Stimulated activated CD4-positive, alpha-beta T cell treated with anti-CD3 and anti-CD28 coated beads, Interleukin-12 subunit alpha, Interleukin-12 subunit beta, amount 100 ng/mL, for 4 hours (primary cell): ENCODE data around the gene CEACAM3.
"Not testable (repeated sequence)": the region's sequence is repeated elsewhere in the genome, so short reads cannot be mapped to it uniquely, and the experiment has no call there.

Experiments
- DNase-seq: peaks from one replicate; pipeline ENCODE4 v3.0.0-alpha.2; 2020

Gene CEACAM3

DNA sequence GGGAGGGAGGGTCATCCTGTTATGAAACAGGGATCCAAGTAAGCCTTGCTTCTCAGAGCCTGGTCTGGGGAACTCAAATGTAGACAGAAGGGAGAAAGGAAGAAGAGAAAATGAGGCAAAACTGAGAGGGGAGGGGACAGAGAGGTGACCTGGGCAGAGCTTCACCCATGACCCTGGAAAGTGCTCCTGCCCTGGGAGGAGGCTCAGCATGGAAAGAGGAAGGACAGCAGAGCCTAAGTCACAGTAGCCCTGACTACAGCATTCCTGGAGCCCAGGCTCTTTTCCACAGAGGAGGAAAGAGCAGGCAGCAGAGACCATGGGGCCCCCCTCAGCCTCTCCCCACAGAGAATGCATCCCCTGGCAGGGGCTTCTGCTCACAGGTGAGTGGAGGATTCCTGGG lies at the start of gene CEACAM3:
Gene CEACAM3 (plus strand): TSS at position 226 of the 400 bp plus-strand sequence. CDS start 91 bp downstream, at position 317.
- DNase-seq = no peak

DNA sequence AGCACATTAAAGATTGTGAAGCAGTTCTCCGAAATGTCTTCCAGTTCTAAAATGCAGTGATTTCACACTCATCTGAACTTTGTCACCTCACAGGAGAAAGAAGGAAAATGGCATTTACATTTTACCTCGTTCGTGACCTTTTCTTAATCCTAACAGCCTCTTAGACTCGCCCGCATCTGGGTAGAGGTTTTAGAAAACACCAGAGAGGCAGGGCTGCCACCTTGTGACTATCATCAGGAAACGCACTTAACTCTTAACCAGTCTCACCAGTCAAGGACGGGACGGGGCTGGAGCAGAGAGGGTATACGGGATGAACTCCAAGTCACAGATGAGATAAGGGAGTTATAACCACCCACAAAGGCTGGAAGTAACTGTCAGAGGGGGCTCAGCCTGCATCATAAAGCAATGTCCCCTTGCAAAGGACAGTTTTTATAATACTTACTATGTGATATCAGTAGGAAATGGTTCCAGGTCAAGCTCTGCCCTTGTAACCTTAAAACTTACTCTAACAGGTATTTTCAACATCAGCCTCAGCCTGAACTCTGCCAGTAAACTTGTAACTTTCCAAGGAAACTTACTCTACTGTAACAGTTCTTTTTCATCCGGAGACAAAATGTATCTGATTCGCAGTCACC lies 49.7 kb upstream of the CEACAM3 start:
- peak; percentile 40 for DNase-seq

DNA sequence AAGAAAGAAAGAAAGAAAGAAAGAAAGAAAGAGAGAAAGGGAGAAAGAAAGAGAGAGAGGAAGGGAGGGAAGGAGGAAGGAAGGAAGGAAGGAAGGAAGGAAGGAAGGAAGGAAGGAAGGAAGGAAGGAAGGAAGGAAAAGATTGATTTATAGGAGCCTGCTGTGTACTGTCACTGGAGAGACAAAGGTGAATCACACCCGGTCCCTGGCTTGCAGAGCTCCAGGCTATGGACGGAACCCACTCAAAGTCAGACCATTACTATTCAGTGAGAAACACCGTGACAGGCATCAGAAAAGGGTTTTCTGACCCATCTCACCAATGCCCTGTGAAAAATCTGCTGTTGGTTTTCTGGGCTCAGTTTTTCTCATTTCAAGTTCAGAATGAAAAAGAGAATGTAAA lies 48.4 kb upstream of the CEACAM3 start:
- DNase-seq = no peak

DNA sequence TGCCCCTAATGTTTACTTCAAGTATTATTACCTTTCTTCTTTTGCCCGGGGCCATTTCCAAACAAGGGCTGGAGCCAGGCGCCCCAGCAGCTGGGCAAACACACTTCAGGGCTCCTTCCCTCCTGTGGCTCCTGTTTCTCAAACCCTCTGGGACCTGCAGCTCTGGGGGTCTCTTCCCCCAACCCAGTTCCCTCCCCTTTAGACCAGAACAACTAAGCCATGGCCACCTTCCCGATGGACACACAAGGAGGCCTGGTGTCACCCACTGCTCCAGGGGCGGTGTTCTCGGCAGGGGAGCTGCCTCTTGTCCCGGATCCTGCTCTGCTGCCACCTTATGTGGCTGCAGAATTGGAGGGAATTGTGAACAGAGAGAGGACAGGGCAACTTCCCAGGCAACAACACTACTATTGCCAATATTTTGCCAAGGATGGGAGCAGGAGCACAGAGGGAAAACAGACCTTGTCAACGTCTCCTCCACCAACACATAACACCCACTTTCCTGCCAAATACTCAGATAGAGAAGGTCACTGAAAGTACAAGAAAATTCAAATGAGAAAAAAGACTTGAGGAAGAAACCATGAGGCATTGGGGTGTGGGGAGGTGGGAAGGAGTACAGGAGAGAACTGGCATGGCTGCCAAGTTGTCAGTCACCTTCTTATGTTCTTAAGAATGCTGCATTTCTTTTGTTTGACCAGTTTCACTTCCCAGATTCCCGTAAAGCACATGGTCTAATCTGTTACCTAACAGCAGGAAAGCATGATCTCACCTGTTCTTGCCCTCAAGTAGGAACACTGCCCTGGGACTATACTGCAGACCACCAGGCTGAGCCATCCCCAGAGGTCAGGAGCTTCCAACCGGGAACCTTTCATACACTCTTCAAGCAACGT lies 45.9 kb upstream of the CEACAM3 start:
- not testable (repeated sequence) for DNase-seq

DNA sequence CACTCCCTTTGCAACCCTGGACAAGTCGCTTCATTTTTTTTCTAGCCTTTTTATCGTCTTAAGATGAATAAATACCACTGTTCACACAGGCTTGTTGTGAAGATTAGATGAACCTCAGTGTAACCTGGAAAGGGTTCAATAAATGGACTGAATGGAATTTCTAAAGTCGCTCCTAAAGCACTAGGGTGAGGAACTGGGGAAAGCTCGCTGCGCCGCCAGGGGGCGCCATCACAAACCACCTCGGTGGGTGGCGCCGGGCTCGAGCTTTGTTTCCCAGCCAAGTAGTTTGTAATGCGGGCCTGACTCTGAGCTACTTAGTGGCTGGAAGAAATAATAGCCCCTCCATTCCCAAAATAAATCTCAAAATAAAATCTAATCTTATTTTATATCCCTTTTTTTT lies 43.2 kb upstream of the CEACAM3 start:
- peak; percentile 81 for DNase-seq

DNA sequence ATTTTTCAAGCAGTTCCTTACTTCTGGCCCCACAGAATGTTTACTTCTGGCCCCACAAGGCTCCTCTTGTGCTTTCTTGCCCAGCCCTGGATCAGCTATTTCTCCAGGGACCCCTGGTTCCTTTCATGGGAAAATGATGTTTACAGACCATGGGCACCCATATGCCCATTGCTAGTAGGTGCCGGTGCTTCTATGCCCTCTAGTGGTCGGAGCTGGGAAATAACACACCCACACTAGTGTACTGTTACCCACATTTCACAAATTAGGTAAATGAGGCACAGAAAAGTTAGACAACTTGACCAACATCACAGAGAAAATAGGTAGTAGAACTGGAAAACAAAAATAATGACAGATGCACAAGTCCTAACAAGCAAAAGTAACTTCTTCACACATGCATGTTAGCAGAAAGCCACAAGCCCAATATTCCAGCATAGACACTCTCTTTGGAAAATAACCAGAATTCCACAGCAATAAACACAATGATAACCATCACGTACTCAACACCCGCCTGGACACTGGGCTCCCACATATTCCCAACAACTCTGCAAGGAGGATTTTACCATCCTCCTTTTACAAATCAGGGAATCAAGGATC lies 42.4 kb upstream of the CEACAM3 start:
- DNase-seq = peak; percentile 68

DNA sequence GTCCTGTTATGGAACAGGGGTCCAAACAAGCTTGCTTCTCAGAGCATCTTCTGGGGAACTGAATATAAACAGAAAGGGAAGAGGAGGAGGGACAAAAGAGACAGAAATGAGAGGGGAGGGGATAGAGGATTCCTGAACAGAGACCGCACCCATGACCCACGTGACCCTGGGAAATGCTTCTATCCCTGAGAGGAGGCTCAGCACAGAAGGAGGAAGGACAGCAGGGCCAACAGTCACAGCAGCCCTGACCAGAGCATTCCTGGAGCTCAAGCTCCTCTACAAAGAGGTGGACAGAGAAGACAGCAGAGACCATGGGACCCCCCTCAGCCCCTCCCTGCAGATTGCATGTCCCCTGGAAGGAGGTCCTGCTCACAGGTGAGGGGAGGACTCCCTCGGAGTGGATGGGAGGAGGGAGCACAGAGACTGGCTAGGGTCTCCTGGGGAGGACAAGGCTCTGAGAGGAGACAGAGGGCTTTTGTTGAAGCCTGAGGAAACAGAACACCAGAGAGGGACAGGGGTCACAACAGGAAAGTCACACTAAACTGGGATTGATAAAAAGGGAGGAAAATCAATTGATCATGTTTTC lies 41.0 kb upstream of the CEACAM3 start, which contains the start of gene CEACAM6:
Gene CEACAM6 (plus strand): TSS at position 203 of the 586 bp plus-strand sequence. CDS start 109 bp downstream, at position 312.
- DNase-seq = no peak

DNA sequence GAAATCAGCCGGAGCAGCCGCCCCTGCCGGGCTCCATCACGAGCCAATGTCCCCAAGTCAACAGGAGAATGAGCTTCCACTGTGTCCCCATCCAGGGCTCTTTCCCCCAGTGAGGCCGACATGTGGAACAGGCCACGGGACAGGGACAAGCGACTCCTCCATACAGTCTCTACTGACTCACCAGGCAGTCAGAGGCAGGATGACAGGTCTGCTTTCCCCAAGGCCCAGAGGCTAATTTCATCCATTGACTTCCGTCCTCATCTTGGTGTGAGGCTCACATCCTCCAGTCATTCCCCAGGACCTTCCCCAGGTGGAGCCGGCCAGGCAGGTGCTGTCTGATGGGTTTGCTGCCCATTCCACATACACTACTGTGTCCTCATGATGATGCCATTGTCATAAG lies 37.5 kb upstream of the CEACAM3 start:
- DNase-seq = no peak

DNA sequence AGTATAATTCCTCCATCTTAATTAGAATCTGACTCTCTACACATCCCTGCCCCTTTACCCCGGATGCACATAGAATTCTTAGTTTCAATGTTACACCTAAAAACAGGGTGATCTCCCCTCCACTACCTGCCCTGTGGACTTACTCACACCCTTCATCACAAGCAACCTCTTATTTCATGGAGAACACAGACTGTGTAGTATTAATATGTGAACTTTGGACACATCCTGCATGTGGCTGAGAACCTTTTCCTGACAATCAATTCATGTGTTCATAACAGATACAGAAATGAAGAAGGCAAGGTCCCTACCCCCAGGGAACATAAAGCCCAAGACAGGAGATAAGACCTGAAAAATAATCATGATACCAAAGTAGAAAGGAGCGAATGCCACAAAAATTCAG lies 29.3 kb upstream of the CEACAM3 start:
- no peak for DNase-seq

DNA sequence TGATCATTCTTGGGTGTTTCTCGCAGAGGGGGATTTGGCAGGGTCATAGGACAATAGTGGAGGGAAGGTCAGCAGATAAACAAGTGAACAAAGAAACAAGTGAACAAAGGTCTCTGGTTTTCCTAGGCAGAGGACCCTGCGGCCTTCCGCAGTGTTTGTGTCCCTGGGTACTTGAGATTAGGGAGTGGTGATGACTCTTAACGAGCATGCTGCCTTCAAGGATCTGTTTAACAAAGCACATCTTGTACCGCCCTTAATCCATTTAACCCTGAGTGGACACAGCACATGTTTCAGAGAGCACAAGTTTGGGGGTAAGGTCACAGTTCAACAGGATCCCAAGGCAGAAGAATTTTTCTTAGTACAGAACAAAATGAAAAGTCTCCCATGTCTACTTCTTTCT lies 28.3 kb upstream of the CEACAM3 start:
- not testable (repeated sequence) for DNase-seq

DNA sequence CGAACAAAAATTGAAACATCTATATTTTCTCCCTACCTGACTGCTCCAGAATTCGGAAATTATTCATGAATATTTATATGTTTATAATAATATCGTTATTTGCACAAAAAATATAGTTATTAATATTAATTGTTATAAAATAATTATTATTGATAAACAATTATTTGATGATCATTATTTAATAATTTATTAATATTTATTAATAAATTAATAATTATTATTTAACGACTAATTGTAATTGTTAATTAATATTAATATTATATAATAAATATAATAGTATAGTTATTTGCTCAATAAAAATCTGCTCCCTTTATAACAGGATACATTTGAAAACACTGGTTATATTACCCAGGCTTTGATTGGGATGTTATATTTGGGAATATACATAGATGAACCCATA lies 26.8 kb upstream of the CEACAM3 start:
- DNase-seq = no peak

DNA sequence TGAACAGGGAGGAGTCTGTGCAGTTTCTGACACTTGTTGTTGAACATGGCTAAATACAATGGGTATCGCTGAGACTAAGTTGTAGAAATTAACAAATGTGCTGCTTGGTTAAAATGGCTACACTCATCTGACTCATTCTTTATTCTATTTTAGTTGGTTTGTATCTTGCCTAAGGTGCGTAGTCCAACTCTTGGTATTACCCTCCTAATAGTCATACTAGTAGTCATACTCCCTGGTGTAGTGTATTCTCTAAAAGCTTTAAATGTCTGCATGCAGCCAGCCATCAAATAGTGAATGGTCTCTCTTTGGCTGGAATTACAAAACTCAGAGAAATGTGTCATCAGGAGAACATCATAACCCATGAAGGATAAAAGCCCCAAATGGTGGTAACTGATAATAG lies 25.0 kb upstream of the CEACAM3 start:
- DNase-seq = no peak

DNA sequence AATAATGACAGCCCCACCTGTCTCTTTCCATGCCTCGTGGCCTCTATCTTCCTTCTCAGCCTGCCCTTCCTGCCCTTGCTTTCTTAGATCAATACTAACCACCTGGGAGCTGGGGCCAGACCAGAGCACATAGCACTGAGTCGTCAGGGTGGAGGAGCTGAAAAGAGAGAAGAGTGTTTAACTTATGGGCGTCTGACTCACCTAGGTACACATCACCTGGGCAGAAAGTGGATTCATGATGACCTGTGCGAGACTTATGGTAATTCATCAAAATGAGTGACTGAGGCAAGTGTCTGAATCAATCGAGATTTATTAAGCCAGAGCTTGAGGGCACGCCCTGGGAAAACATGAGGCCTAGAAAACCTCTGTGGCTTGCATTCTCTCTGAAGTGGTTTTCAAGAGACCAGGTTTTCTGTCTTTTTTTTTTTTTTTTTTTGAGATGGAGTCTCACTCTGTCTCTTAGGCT lies 21.8 kb upstream of the CEACAM3 start:
- DNase-seq = peak; percentile 19

DNA sequence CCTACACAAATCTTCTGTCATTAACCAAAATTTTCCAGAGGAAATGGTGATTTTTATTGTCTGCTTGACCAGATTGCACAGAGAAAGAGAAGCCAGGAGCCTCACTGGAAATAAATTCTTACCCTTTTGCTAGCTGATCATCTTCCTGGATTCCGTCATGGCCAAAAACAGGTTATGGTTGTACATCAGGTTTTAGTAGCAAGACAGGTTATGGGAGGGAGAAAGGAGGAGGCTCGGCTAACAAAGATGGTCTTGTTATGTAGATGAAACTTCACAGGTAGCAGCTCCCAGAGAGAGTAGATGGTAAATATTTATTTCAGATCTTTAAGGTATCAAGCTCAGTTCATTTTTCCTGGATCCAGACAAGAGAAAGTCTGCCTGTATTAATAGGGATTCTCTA lies 19.7 kb upstream of the CEACAM3 start:
- no peak for DNase-seq

DNA sequence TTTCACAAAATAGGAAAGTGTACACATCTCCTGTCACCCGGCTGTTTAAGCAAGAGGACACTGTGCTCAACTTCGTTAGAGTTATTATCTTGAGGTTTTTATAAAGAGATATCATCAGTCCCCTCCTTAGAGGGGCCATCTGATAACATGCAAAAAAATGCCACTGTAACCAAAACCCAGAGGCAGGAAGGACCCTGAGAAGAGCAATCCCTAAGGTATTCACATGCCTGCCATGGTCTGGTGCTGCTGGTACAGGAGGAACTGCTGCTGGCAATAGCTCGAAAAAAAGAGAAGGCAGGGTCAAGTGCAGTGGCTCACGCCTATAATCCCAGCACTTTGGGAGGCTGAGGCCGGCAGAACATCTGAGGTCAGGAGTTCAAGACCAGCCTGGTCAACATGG lies 12.8 kb upstream of the CEACAM3 start:
- DNase-seq = no peak

DNA sequence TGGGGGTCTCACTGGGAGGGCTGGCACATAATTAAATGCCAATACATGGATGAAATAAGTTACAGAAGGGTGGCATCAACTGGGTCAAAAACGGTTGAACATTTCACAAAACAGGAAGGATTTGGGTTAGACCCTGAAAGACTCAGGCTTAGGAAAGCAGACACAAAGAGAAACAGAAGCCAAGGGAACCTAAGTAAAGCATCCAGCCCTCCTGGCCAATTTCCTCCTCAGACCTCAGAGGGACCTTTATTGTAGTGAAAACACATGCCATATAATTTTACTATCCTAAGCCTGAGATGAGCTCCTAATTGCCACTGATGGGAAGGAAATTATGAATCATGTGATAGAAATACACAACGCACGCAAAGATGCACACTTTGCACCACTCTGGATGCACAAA lies 12.1 kb upstream of the CEACAM3 start:
- DNase-seq = no peak

DNA sequence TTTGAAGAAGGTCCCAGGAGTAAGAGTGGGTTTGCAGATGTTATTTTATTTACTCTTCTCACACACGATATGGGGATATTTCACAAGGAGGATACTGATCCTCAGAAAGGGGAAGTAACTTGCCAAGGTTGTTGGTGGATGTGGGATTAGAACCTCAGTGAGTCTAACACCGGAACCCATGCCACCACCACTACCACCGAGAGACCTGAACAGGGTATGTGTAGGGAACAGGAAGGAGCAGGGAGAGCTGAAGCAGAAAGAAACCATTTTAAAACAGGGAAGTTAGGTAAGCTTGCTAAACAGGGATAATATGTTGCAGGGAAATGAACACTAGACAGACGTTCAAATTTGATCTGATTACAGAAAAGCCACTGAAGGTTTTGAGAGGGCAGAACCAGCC lies 11.6 kb upstream of the CEACAM3 start:
- no peak for DNase-seq

DNA sequence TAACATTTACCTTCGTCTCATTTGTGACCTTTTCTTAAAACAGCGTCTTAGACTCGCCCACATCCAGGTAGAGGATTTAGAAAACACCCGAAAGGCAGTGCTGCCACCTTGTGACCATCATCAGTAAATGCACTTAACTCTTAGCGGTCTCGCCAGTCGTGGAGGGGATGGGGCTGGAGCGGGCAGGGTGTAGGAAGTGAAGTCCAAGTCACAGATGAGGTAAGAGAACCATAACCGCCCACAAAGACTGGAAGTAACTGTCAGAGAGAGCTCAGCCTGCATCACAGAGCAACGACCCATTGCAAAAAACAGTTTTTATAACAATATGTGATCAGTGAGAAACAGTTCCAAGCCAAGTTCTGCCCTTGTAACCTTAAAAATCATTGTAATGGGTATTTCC lies 10.7 kb upstream of the CEACAM3 start:
- DNase-seq = peak; percentile 55

DNA sequence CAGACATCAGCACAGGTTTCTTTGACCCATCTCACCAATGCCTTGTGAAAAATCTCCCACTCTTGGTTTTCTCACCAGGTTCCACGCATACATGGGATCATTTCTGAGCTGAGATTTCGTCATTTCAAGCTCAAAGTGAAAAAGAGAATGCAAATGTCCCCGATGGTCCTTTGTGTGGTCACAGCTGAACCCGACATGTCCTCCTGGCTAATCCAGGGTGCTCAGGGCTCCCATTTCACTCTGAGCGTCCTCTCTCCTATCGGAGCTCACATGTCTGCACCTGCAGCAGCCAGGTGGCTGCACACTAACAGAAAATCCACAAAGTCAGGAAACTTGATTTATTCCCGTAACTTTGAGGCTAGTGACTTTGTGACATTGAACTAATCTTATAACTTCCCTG lies 9.3 kb upstream of the CEACAM3 start:
- DNase-seq = no peak

DNA sequence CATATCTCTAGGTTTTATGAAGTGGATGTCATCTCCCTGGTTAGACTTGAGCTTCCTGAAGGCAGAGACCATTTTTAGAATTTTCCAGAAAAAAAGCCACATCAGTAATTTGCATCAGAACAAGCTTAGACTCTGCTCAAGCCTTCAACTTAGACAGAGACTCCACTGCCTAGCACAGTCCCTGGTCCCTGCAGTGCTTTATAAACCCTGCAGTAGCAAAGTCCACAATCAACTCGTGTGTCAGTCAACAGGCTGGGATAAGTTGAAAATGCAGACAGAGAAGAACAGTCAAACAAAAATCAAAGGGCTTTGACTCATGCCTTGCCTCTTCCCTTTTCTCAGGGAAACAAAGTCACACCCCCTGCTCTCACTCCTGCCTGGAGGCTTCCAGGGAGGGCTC lies 7.9 kb upstream of the CEACAM3 start:
- not testable (repeated sequence) for DNase-seq

DNA sequence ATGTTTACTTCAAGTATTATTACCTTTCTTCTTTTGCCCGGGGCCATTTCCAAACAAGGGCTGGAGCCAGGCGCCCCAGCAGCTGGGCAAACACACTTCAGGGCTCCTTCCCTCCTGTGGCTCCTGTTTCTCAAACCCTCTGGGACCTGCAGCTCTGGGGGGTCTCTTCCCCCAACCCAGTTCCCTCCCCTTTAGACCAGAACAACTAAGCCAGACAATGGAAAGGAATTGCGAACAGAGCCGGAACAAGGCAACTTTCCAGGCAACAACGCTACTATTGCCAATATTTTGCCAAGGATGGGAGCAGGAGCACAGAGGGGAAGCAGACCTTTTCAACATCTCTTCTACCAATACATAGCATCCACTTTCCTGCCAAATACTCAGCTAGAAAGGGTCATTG lies 7.3 kb upstream of the CEACAM3 start:
- not testable (repeated sequence) for DNase-seq

DNA sequence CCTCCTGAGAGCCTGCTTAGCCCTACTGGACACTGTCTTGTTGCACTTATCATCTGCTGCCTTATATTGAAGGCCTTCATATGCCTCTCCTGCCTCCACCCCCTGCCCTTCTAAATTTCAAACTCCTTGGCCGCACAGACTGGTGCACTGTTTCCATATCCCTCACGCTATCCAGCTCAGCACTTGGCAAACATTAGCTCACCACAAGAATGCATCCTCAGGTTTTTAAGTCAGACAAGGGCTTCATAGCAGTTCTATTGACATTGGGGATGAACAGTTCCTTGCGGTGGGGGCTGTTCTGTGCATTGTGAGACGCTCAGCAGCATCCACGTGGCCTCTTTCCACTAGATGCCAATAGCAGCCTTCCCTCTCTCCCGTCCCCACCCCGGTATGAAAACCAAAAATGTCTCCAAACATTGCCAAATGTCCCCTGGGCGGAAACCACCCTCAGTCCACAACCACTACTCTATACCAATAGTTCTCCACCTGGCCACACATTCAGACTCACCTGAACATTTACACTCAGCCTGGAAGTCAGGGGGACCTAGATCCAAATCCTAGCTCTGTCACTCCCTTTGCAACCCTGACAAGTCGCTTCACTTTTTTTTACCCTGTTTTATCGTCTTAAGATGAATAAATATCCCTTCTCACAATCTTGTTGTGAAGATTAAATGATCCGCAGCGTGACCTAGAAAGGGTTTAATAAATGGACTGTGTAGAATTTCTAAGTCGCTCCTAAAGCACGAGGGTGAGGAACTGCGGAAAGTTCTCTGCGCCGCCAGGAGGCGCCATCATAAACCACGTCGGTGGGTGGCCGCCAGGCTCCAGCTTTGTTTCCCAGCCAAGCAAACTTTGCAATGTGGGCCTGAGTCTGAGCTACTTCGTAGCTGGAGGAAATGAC lies 3.6 kb upstream of the CEACAM3 start:
- peak; percentile 50 for DNase-seq
